Measurements from ENCODE around the gene ZNF84.

Gene ZNF84

DNA sequence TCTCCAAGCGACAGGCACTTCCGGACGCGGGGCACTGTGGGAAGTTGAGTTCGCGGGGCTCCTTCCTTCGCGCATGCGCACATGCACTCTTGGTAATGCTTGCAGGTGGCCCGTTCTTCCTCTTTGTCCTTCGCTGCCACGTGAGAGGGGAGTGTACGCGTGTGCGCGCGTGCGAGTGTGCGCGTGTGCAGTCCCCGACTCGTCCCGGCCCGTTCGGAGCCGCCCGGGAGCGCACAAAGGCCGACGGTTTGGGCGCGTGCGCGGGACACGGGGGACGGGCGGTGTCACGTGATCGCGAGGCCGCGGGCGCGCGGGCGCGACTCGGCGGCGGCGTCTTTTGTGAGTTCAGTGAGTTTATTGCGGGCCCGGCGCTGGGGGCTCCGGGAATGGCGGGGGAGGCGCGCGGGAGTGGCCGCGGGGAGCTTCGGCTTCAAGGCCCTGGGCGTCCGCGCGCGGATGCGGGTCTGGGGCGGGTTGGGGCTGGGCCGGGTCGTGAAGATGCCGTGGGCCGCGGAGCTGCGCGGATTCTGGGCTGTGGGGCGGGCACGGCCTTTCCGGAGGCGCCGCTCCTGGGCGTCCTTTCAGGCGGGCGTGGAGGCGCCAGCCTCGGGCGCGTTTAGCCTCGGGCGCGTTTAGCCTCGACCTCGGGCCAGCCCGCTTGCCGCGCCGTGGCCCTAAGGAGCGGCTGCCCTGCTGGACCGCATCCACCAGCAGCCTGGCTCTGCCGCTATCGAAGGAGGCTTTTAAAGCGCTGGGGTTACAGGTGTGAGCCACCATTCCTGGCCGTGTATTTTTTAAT lies at the start of gene ZNF84:
TSS of gene ZNF84 (plus strand) at position 303 of the 799 bp plus-strand sequence. CDS start 3,959 bp downstream, outside the sequence.
- Mint-ChIP-seq H3K4me3 (peak within 1 kb of the TSS; percentile 81 to 88), H3K27ac (peak within 1 kb of the TSS; percentile 98), H3K36me3 (peaks cover 43 to 56% of the 10 kb centered on the region in 2 donors), H3K27me3 (peaks cover 8 to 9% of the 10 kb centered on the region in 2 donors), H3K9me3 (peaks cover 22 to 25% of the 10 kb centered on the region in 2 donors), H3K4me1 (peaks cover 2 to 18% of the 10 kb centered on the region in 2 donors)
- peak; percentile 98 for DNase-seq
- ATAC-seq (replicated peaks): peak; percentile 97 to 98

DNA sequence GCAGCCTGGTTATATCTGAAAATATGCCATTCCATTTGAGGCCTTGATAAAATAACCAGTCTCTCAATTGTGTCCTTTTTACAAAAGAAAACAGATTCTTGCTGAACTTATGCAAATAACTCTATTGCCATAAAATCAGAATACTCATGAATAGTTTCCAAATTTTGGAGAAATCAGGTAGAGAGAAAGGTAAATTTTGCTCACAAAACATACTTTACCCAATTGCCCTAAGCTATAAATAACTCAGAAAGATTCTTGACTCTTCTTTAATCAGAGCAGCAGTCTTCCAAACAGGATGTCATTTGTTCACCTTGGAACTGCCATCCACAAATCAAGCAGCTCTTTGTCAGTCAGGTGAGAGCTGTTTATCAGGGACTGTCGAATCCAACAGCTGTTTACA lies 38.6 kb upstream of the ZNF84 start:
- Mint-ChIP-seq H3K27me3 (no peaks in the 10 kb centered on the region), H3K27ac (no peak overlapping the region), H3K4me3 (no peak overlapping the region), H3K9me3 (peaks cover 29 to 30% of the 10 kb centered on the region in 2 donors), H3K36me3 (peaks cover 76 to 85% of the 10 kb centered on the region in 2 donors), H3K4me1 (peaks cover 15 to 17% of the 10 kb centered on the region in 2 donors)
- ATAC-seq (replicated peaks) (no peak), DNase-seq (no peak)

DNA sequence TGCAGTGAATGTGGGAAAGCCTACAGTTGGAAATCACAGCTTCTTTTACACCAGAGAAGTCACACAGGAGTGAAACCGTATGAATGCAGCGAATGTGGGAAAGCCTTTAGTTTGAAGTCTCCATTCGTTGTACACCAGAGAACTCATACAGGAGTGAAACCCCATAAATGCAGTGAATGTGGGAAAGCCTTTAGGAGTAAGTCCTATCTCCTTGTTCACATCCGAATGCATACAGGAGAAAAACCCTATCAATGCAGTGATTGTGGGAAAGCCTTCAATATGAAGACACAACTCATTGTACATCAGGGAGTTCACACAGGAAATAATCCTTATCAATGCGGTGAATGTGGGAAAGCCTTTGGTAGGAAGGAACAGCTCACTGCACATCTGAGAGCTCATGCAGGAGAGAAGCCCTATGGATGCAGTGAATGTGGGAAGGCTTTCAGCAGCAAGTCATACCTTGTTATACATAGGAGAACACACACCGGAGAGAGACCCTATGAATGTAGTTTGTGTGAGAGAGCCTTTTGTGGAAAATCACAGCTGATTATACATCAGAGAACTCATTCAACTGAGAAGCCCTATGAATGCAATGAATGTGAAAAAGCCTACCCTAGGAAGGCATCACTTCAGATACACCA lies 26.5 kb upstream of the ZNF84 start:
- no peaks in the 10 kb centered on the region for H3K27me3 Mint-ChIP-seq

DNA sequence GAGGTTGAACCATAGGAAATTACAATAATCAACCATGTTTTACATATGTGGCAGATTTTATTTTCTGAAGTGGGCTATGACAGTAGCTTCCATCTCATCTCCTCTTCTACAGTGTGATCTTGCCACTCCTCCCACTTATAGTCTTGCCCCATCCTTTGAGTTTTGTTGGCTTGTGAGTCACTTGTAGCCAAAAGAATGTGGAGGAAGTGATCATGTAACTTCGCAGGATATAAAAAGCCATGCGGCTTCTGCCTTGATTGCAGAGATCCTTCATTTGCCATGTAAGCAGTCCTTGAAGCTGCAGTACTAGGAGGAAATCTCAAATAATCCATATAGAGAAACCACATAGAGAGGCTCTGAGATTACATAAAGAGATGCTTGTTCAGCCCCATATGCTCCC lies 13.7 kb upstream of the ZNF84 start:
- Mint-ChIP-seq H3K27ac (no peak overlapping the region), H3K36me3 (peaks cover 27 to 40% of the 10 kb centered on the region in 2 donors), H3K4me1 (no peaks in the 10 kb centered on the region), H3K9me3 (peaks cover 28 to 33% of the 10 kb centered on the region in 2 donors), H3K4me3 (no peak overlapping the region), H3K27me3 (no peaks in the 10 kb centered on the region)
- ATAC-seq (replicated peaks) (no peak), DNase-seq (no peak)

More for the DNA sequence above, 26.5 kb upstream of the ZNF84 start:
- H3K4me1 Mint-ChIP-seq: no peaks in the 10 kb centered on the region
- no peak for DNase-seq
- no peak for ATAC-seq (replicated peaks)
- peaks cover 21 to 36% of the 10 kb centered on the region in 2 donors for H3K9me3 Mint-ChIP-seq
- peak overlapping the region; percentile 34 for H3K27ac Mint-ChIP-seq
- H3K4me3 Mint-ChIP-seq: peak overlapping the region in 1 of 2 donors; percentile 27
- H3K36me3 Mint-ChIP-seq: peaks cover 87 to 92% of the 10 kb centered on the region in 2 donors

DNA sequence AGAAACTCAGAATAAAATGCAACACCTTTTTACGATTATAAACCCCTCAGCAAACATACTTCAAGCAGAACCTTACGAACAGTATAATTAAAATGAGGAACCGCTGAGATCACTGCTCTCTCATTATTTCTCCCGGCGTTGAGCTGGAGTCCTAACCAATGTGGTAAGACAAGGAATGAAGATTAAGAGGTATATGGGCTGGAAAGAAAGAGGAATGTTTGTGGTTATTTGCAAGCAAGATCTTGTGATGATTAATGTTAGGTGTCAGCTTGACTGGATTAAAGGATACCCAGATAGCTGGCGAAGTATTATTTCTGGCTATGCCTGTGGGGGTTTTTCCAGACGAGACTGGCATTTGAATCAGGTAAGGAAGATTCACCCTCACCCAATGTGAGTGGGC lies 10.3 kb upstream of the ZNF84 start:
- Mint-ChIP-seq H3K36me3 (peaks cover 6 to 19% of the 10 kb centered on the region in 2 donors), H3K27me3 (no peaks in the 10 kb centered on the region), H3K4me3 (no peak overlapping the region), H3K27ac (no peak overlapping the region), H3K9me3 (peaks cover 21 to 24% of the 10 kb centered on the region in 2 donors), H3K4me1 (no peaks in the 10 kb centered on the region)
- no peak for ATAC-seq (replicated peaks)
- no peak for DNase-seq

DNA sequence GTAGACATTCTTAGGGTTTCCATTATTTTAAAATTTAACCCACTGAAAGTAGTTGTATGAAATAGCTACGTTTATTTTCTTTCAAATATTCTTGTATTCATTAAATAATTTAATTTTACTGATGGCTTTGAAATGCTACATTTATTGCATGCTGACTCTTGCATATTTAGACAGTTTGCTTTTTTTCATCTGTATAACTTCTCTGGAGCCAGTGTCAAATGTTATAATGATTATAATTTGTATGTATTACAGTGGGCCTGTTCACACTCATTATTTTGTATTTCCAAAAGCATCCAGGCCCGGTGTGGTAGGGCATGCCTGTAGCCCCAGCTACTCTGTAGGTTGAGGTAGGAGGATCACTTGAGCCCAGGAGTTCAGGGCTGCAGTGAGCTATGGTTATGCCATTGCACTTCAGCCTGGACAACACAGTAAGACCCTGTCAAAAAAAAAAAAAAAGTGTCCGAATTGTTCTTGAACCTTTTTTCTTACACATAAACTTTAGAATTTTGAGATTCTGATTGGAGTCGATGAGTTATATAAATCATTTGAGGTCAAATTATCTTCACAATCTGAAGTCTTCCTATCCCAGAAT lies 905 bp downstream of the ZNF84 start:
- Mint-ChIP-seq H3K4me3 (peak overlapping the region; percentile 81 to 88), H3K36me3 (peaks cover 51 to 64% of the 10 kb centered on the region in 2 donors), H3K9me3 (peaks cover 22 to 29% of the 10 kb centered on the region in 2 donors), H3K4me1 (peaks cover 2 to 18% of the 10 kb centered on the region in 2 donors), H3K27ac (peak overlapping the region; percentile 98), H3K27me3 (peaks cover 8 to 9% of the 10 kb centered on the region in 2 donors)
- ATAC-seq (replicated peaks) (no peak), DNase-seq (no peak)

DNA sequence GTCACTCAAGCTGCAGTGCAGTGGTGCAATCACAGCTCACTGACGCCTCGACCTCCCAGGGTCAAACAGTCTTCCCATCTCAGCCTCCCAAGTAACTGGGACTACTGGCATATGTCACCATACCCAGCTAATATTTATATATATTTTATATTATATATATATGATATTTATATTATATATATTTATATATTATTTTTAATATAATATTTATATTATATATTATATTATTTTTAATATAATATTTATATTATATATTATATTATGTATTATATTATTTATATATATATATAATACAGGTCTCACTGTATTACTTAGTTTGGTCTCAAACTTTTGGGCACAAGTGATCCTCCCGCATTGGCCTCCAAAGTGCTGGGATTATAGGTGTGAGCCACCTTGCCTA lies 9.4 kb downstream of the ZNF84 start:
- Mint-ChIP-seq H3K4me3 (no peak overlapping the region), H3K9me3 (peaks cover 20 to 46% of the 10 kb centered on the region in 2 donors), H3K27ac (no peak overlapping the region), H3K4me1 (no peaks in the 10 kb centered on the region), H3K27me3 (no peaks in the 10 kb centered on the region), H3K36me3 (peaks cover 93 to 99% of the 10 kb centered on the region in 2 donors)
- no peak for ATAC-seq (replicated peaks)
- DNase-seq: no peak

DNA sequence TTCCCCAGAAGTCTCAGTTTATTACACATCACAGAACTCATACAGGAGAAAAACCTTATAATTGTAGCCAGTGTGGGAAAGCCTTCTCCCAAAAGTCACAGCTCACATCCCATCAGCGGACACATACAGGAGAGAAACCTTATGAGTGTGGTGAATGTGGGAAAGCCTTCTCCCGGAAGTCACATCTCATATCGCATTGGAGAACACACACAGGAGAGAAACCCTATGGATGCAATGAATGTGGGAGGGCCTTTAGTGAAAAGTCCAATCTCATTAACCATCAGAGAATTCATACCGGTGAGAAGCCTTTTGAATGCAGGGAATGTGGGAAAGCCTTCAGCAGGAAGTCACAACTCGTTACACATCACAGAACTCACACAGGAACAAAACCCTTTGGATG lies 20.1 kb downstream of the ZNF84 start:
- Mint-ChIP-seq H3K27me3 (no peaks in the 10 kb centered on the region), H3K4me3 (peak overlapping the region in 1 of 2 donors; percentile 17), H3K36me3 (peaks cover 44 to 65% of the 10 kb centered on the region in 2 donors), H3K27ac (peak overlapping the region; percentile 79), H3K4me1 (no peaks in the 10 kb centered on the region), H3K9me3 (peaks cover 30 to 31% of the 10 kb centered on the region in 2 donors)
- no peak for DNase-seq
- ATAC-seq (replicated peaks): no peak

DNA sequence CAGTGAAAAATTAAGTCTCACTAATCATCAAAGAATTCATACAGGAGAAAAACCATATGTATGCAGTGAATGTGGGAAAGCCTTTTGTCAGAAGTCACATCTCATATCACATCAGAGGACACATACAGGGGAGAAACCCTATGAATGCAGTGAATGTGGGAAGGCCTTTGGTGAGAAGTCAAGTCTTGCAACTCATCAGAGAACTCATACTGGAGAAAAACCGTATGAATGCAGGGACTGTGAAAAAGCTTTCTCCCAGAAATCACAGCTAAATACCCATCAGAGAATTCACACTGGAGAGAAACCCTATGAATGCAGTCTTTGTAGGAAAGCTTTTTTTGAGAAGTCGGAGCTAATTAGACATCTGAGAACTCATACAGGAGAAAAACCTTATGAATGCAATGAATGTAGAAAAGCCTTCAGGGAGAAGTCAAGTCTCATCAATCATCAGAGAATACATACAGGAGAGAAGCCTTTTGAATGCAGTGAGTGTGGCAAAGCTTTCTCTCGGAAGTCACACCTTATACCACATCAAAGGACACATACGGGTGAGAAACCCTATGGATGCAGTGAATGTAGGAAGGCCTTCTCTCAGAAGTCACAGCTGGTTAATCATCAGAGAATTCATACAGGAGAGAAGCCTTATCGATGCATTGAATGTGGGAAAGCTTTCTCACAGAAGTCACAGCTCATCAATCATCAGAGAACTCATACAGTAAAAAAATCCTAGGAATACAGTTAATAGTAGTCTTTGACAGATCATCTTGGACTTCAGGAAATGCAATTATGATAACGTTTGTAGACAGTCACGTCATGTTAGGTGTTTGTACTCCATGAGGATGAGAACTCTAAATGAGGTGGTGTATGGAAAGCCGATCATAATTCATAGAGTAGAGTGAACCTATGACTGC lies 21.1 kb downstream of the ZNF84 start:
- H3K27ac Mint-ChIP-seq: peak overlapping the region; percentile 79
- peak overlapping the region in 1 of 2 donors; percentile 21 for H3K4me3 Mint-ChIP-seq
- H3K27me3 Mint-ChIP-seq: no peaks in the 10 kb centered on the region
- H3K36me3 Mint-ChIP-seq: peaks cover 45 to 65% of the 10 kb centered on the region in 2 donors
- DNase-seq (no peak), ATAC-seq (replicated peaks) (no peak)
- H3K4me1 Mint-ChIP-seq: no peaks in the 10 kb centered on the region
- peaks cover 32 to 34% of the 10 kb centered on the region in 2 donors for H3K9me3 Mint-ChIP-seq

DNA sequence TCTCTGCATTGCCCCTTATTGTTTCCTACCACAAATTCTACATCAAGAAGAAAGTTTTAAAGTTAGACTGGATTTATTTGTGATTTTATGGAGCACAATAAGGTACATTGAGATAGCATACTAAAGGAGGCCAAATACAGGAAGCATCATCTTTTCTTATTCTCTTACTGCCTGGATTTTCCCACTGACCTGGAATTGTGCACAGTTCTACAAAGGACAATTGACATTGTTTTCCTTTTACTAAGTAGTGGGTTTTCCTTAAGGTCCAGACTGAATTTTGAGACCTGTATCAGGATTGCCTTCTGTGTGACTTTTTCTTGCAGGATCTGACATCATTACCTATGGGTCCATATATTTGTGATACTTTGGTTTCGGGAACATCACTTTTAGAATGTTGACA lies 24.6 kb downstream of the ZNF84 start:
- DNase-seq: no peak
- Mint-ChIP-seq H3K4me3 (no peak overlapping the region), H3K27me3 (no peaks in the 10 kb centered on the region), H3K36me3 (peaks cover 30 to 51% of the 10 kb centered on the region in 2 donors), H3K9me3 (peaks cover 40 to 44% of the 10 kb centered on the region in 2 donors), H3K27ac (no peak overlapping the region), H3K4me1 (no peaks in the 10 kb centered on the region)
- no peak for ATAC-seq (replicated peaks)

DNA sequence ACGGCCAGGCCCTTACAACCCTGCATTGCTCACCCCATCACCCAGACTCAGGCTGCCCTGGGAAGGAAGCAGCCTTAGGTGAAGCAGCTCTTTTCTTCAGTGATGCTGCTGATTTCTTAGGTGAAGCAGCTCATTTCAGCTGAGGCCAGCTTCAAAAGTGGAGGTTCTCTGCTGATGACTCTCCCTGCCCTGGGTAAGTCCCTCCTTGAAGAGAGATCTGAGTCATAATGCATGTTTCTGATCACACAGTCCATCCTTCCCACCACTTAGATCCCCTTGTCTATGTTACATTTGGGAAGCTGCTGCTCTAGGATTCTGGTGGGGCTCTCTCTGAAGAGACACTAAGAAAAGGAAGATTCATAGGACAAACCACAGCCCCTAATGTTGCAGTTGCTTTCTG lies 26.2 kb downstream of the ZNF84 start:
- peaks cover 32 to 42% of the 10 kb centered on the region in 2 donors for H3K9me3 Mint-ChIP-seq
- no peaks in the 10 kb centered on the region for H3K4me1 Mint-ChIP-seq
- no peak overlapping the region for H3K4me3 Mint-ChIP-seq
- no peaks in the 10 kb centered on the region for H3K27me3 Mint-ChIP-seq
- peaks cover 17 to 35% of the 10 kb centered on the region in 2 donors for H3K36me3 Mint-ChIP-seq
- no peak overlapping the region for H3K27ac Mint-ChIP-seq
- DNase-seq (no peak), ATAC-seq (replicated peaks) (no peak)

DNA sequence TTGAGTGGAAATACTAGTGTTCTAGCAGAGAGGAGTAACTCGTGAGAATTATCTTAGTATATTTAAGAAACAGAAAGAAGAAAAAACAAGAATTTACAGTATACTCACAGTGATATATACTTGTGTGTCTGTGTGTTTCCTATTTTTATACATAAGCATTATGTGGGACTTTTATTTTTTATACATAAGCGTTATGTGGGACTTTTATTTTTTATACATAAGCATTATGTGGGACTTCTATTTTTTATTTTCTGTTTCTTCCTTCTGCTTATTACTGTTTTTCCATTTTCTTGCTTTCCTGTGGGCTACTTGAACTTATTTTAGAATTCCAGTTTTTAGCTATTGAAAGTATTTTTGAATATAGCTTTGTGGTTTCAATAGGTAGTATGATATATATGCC lies 36.5 kb downstream of the ZNF84 start:
- Mint-ChIP-seq H3K27ac (no peak overlapping the region), H3K36me3 (peaks cover 9 to 23% of the 10 kb centered on the region in 2 donors), H3K9me3 (peaks cover 31 to 37% of the 10 kb centered on the region in 2 donors), H3K4me3 (no peak overlapping the region), H3K4me1 (no peaks in the 10 kb centered on the region), H3K27me3 (no peaks in the 10 kb centered on the region)
- DNase-seq (no peak), ATAC-seq (replicated peaks) (no peak)

DNA sequence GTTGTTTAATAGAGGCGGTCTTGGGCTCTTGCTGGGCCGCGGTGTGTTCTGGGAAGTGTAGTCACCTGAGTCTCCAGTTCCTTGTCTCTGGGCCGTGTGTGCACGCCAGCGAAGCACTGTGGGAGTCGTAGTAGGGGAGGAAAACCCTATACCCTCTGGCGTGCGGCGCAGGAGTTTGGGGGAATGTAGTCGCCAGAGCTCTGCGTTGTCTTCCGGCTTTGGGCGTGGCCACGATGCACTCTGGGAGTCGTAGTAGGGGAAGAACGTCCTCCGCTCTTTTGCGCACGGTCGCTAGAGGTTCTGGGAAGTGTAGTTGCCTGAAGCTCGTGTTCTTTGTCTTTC lies 42.7 kb downstream of the ZNF84 start:
- ATAC-seq (replicated peaks) (peak; percentile 81 to 83), DNase-seq (peak; percentile 96)
- Mint-ChIP-seq H3K36me3 (peaks cover 43 to 53% of the 10 kb centered on the region in 2 donors), H3K27me3 (no peaks in the 10 kb centered on the region), H3K4me1 (peaks cover 9 to 17% of the 10 kb centered on the region in 2 donors), H3K4me3 (no peak overlapping the region), H3K27ac (no peak overlapping the region), H3K9me3 (peaks cover 33 to 34% of the 10 kb centered on the region in 2 donors)

All from stimulated activated naive B cell treated with anti-CD40 and anti-IgM and Interleukin-4, amounts not matched to agents 10 μg/mL and 1 μg/mL and 100 μg/mL, for 72 hours (primary cell).